HEK293 (cell line): ENCODE results near the gene MAGI2.

Experiments
- CTCF ChIA-PET: fragments of 350-600 bp; formaldehyde crosslinking; extraction: SDS; loops from one replicate; lab custom pipeline; 2021; ENCODE audit warnings: antibody characterized with exemption; lab: Yijun Ruan, JAX
- POLR2A ChIA-PET: fragments of 300-600 bp; formaldehyde crosslinking; extraction: SDS; loops from one replicate; lab custom pipeline; 2020; ENCODE audit warnings: antibody characterized with exemption, inconsistent platforms; lab: Yijun Ruan, JAX
- H3K27ac ChIP-seq: fragments of 200-500 bp; sonication (Bioruptor generic); 2 replicates; pipeline ENCODE4 v1.5.1; 2014; ENCODE audit warnings: low read depth, low read length, control low read depth, inconsistent platforms; ENCODE audit errors: extremely low read depth
- H3K36me3 ChIP-seq, 2 experiments: fragments of 200-500 bp in 1 of 2; sonication (Bioruptor generic) in 1 of 2; 1 replicate in 1 of 2; 2 replicates in 1 of 2; pipeline ENCODE4 v1.5.1; 2014 to 2017; ENCODE audit warnings: inconsistent platforms in 2 of 2, low read length in 2 of 2; ENCODE audit not compliant: control insufficient read depth in 2 of 2, insufficient read depth in 1 of 2
- H3K4me1 ChIP-seq: fragments of 200-500 bp; sonication (Bioruptor generic); 2 replicates; pipeline ENCODE4 v1.5.1; 2014; ENCODE audit warnings: mild to moderate bottlenecking, low read length, inconsistent platforms; ENCODE audit not compliant: control insufficient read depth, insufficient read depth
- H3K4me3 ChIP-seq: 2 replicates; pipeline ENCODE4 v1.5.1; 2011; ENCODE audit warnings: low read depth, mild to moderate bottlenecking, control low read depth, low read length, moderate library complexity
- H3K9me3 ChIP-seq: fragments of 200-500 bp; sonication (Bioruptor generic); 2 replicates; pipeline ENCODE4 v1.5.1; 2014; ENCODE audit warnings: low read depth, low read length, inconsistent platforms; ENCODE audit not compliant: control insufficient read depth, insufficient read depth
- OSR2 ChIP-seq: fragments of 450-650 bp; formaldehyde crosslinking; IDR thresholded peaks from 2 replicates; pipeline ENCODE4 v1.5.1; 2016; ENCODE audit warnings: missing biosample characterization, missing genetic modification characterization
- ZBTB48 ChIP-seq: fragments of 450-650 bp; formaldehyde crosslinking; IDR thresholded peaks from 2 replicates; pipeline ENCODE4 v1.5.1; 2016; ENCODE audit warnings: missing biosample characterization, missing genetic modification characterization
- ZNF10 ChIP-seq: fragments of 450-650 bp; formaldehyde crosslinking; IDR thresholded peaks from 2 replicates; pipeline ENCODE4 v1.5.1; 2017; ENCODE audit warnings: missing biosample characterization, missing genetic modification characterization
- ZNF114 ChIP-seq: fragments of 450-650 bp; formaldehyde crosslinking; IDR thresholded peaks from 2 replicates; pipeline ENCODE4 v1.5.0; 2017; ENCODE audit warnings: missing biosample characterization, missing genetic modification characterization
- ZNF184 ChIP-seq: fragments of 450-650 bp; IDR thresholded peaks from 2 replicates; pipeline ENCODE4 v1.5.1; 2018; ENCODE audit warnings: missing biosample characterization, mild to moderate bottlenecking, missing genetic modification characterization
- ZNF416 ChIP-seq: fragments of 450-650 bp; formaldehyde crosslinking; IDR thresholded peaks from 2 replicates; pipeline ENCODE4 v1.5.1; 2016; ENCODE audit warnings: missing biosample characterization, missing genetic modification characterization
- ZNF529 ChIP-seq: fragments of 450-650 bp; formaldehyde crosslinking; IDR thresholded peaks from 2 replicates; pipeline ENCODE4 v1.5.1; 2017; ENCODE audit warnings: missing genetic modification characterization, missing biosample characterization; ENCODE audit not compliant: insufficient replicate concordance
- ZNF624 ChIP-seq: fragments of 450-650 bp; formaldehyde crosslinking; IDR thresholded peaks from 2 replicates; pipeline ENCODE4 v1.5.1; 2017; ENCODE audit warnings: missing biosample characterization, missing genetic modification characterization
- ZNF626 ChIP-seq: fragments of 450-650 bp; sonication (Bioruptor Pico); formaldehyde crosslinking; IDR thresholded peaks from 2 replicates; pipeline ENCODE4 v1.5.1; 2018; ENCODE audit warnings: missing biosample characterization, missing genetic modification characterization, inconsistent platforms
- TF ChIP-seq, protein P1 (sequence below): fragments of 450-650 bp; formaldehyde crosslinking; IDR thresholded peaks from 2 replicates; pipeline ENCODE4; 2016; ENCODE audit warnings: missing biosample characterization, missing genetic modification characterization
- TF ChIP-seq, protein P2 (sequence below): fragments of 450-650 bp; formaldehyde crosslinking; conservative IDR thresholded peaks from 2 replicates; pipeline ENCODE4 v1.5.1; 2016; ENCODE audit warnings: low read depth, missing biosample characterization, missing genetic modification characterization
- TF ChIP-seq, protein P3 (sequence below): fragments of 450-650 bp; formaldehyde crosslinking; IDR thresholded peaks from 2 replicates; pipeline ENCODE4 v1.5.1; 2016; ENCODE audit warnings: missing biosample characterization, missing genetic modification characterization
- TF ChIP-seq, protein P4 (sequence below): fragments of 450-650 bp; formaldehyde crosslinking; IDR thresholded peaks from 2 replicates; pipeline ENCODE4 v1.5.1; 2016; ENCODE audit warnings: missing biosample characterization, missing genetic modification characterization, low read depth
- TF ChIP-seq, protein P5 (sequence below): fragments of 450-650 bp; formaldehyde crosslinking; IDR thresholded peaks from 2 replicates; pipeline ENCODE4 v1.5.1; 2016; ENCODE audit warnings: missing biosample characterization, missing genetic modification characterization
- TF ChIP-seq, protein P6 (sequence below): fragments of 450-650 bp; formaldehyde crosslinking; IDR thresholded peaks from 2 replicates; pipeline ENCODE4 v1.5.1; 2016; ENCODE audit warnings: missing biosample characterization, missing genetic modification characterization
- TF ChIP-seq, protein P7 (sequence below): fragments of 450-650 bp; formaldehyde crosslinking; IDR thresholded peaks from 2 replicates; pipeline ENCODE4 v1.5.1; 2016; ENCODE audit warnings: missing biosample characterization, missing genetic modification characterization

Gene MAGI2

DNA sequence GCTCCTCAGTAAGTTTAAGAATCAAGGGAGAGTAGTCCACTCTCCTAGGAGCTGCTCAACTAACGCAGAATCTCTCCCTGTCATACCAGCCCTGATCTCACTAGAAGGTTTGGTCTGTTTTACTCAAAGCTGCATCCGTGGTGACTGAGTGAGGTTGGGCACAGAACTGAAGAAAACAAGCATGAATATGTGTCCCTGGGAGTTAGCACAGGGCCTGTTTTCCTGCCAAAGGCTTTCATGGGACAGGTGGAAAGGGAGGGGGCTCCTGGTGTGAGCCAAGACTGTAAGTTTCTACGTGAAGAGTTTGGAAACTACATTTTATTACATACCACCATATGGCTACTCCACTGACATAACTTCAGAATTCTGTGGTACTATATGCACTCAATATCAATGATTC is 705.9 kb downstream of the MAGI2 start:
- H3K36me3 ChIP-seq = no peaks in the 10 kb centered on the region
- no peak for TF ChIP-seq ZNF10 (tag by site-specific recombination)
- TF ChIP-seq, protein P1, sequence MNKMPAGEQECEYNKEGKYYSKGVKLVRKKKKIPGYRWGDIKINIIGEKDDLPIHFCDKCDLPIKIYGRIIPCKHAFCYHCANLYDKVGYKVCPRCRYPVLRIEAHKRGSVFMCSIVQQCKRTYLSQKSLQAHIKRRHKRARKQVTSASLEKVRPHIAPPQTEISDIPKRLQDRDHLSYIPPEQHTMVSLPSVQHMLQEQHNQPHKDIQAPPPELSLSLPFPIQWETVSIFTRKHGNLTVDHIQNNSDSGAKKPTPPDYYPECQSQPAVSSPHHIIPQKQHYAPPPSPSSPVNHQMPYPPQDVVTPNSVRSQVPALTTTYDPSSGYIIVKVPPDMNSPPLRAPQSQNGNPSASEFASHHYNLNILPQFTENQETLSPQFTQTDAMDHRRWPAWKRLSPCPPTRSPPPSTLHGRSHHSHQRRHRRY = no peak
- no peak for TF ChIP-seq ZNF114 (tag by site-specific recombination)
- TF ChIP-seq, protein P2, sequence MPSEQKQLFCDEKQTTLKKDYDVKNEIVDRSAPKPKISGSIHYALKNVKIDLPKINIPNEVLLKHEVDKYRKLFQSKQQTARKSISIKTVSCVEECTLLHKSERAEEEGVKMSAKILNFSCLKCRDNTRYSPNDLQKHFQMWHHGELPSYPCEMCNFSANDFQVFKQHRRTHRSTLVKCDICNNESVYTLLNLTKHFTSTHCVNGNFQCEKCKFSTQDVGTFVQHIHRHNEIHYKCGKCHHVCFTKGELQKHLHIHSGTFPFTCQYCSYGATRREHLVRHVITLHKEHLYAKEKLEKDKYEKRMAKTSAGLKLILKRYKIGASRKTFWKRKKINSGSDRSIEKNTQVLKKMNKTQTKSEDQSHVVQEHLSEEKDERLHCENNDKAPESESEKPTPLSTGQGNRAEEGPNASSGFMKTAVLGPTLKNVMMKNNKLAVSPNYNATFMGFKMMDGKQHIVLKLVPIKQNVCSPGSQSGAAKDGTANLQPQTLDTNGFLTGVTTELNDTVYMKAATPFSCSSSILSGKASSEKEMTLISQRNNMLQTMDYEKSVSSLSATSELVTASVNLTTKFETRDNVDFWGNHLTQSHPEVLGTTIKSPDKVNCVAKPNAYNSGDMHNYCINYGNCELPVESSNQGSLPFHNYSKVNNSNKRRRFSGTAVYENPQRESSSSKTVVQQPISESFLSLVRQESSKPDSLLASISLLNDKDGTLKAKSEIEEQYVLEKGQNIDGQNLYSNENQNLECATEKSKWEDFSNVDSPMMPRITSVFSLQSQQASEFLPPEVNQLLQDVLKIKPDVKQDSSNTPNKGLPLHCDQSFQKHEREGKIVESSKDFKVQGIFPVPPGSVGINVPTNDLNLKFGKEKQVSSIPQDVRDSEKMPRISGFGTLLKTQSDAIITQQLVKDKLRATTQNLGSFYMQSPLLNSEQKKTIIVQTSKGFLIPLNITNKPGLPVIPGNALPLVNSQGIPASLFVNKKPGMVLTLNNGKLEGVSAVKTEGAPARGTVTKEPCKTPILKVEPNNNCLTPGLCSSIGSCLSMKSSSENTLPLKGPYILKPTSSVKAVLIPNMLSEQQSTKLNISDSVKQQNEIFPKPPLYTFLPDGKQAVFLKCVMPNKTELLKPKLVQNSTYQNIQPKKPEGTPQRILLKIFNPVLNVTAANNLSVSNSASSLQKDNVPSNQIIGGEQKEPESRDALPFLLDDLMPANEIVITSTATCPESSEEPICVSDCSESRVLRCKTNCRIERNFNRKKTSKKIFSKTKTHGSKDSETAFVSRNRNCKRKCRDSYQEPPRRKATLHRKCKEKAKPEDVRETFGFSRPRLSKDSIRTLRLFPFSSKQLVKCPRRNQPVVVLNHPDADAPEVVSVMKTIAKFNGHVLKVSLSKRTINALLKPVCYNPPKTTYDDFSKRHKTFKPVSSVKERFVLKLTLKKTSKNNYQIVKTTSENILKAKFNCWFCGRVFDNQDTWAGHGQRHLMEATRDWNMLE (tag by site-specific recombination) = no peak
- TF ChIP-seq, protein P3, sequence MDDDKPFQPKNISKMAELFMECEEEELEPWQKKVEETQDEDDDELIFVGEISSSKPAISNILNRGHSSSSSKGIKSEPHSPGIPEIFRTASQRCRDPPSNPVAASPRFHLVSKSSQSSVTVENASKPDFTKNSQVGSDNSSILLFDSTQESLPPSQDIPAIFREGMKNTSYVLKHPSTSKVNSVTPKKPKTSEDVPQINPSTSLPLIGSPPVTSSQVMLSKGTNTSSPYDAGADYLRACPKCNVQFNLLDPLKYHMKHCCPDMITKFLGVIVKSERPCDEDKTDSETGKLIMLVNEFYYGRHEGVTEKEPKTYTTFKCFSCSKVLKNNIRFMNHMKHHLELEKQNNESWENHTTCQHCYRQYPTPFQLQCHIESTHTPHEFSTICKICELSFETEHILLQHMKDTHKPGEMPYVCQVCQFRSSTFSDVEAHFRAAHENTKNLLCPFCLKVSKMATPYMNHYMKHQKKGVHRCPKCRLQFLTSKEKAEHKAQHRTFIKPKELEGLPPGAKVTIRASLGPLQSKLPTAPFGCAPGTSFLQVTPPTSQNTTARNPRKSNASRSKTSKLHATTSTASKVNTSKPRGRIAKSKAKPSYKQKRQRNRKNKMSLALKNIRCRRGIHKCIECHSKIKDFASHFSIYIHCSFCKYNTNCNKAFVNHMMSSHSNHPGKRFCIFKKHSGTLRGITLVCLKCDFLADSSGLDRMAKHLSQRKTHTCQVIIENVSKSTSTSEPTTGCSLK = no peak
- TF ChIP-seq, all 188 proteins: peak for 0
- ChIA-PET POLR2A (no interaction called here), CTCF (no interaction called here)
- Histone ChIP-seq H3K27ac (no peak overlapping the region), H3K9me3 (no peaks in the 10 kb centered on the region), H3K4me1 (no peaks in the 10 kb centered on the region), H3K4me3 (no peak overlapping the region)

DNA sequence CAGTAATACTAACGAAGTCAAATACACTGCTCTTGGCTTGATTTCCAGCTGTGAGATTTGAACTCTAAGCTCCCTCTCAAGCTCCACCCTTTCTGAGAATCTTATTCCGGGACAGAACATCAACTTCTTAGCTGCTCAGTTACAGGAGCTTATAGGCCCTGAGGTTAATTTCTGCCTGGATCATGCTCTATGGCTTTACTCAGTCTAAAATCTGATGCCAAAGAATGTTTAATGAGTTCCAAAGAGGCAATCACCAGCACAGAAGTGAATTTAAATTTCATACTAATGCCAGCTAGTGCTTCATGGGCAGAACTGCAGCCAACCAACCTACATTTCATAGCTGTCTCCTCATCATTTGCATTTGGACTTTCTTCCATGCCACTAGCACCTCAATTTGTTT is 707.2 kb downstream of the MAGI2 start:
- no peak for TF ChIP-seq ZNF624 (tag by site-specific recombination)
- TF ChIP-seq OSR2 = no peak
- TF ChIP-seq, protein P4, sequence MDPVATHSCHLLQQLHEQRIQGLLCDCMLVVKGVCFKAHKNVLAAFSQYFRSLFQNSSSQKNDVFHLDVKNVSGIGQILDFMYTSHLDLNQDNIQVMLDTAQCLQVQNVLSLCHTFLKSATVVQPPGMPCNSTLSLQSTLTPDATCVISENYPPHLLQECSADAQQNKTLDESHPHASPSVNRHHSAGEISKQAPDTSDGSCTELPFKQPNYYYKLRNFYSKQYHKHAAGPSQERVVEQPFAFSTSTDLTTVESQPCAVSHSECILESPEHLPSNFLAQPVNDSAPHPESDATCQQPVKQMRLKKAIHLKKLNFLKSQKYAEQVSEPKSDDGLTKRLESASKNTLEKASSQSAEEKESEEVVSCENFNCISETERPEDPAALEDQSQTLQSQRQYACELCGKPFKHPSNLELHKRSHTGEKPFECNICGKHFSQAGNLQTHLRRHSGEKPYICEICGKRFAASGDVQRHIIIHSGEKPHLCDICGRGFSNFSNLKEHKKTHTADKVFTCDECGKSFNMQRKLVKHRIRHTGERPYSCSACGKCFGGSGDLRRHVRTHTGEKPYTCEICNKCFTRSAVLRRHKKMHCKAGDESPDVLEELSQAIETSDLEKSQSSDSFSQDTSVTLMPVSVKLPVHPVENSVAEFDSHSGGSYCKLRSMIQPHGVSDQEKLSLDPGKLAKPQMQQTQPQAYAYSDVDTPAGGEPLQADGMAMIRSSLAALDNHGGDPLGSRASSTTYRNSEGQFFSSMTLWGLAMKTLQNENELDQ (tag by site-specific recombination) = no peak
- TF ChIP-seq, protein P5, sequence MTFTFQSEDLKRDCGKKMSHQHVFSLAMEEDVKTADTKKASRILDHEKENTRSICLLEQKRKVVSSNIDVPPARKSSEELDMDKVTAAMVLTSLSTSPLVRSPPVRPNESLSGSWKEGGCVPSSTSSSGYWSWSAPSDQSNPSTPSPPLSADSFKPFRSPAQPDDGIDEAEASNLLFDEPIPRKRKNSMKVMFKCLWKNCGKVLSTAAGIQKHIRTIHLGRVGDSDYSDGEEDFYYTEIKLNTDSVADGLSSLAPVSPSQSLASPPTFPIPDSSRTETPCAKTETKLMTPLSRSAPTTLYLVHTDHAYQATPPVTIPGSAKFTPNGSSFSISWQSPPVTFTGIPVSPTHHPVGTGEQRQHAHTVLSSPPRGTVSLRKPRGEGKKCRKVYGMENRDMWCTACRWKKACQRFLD (tag by site-specific recombination) = no peak
- TF ChIP-seq ZNF529 (tag by site-specific recombination) = no peak
- TF ChIP-seq, protein P6, sequence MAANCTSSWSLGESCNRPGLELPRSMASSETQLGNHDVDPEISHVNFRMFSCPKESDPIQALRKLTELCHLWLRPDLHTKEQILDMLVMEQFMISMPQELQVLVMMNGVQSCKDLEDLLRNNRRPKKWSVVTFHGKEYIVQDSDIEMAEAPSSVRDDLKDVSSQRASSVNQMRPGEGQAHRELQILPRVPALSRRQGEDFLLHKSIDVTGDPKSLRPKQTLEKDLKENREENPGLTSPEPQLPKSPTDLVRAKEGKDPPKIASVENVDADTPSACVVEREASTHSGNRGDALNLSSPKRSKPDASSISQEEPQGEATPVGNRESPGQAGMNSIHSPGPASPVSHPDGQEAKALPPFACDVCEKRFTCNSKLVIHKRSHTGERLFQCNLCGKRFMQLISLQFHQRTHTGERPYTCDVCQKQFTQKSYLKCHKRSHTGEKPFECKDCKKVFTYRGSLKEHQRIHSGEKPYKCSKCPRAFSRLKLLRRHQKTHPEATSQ (tag by site-specific recombination) = no peak
- no peak for TF ChIP-seq ZBTB48
- TF ChIP-seq ZNF626 (tag by site-specific recombination) = no peak
- TF ChIP-seq ZNF184 (tag by site-specific recombination) = no peak
- TF ChIP-seq ZNF416 (tag by site-specific recombination) = no peak
- TF ChIP-seq, protein P7, sequence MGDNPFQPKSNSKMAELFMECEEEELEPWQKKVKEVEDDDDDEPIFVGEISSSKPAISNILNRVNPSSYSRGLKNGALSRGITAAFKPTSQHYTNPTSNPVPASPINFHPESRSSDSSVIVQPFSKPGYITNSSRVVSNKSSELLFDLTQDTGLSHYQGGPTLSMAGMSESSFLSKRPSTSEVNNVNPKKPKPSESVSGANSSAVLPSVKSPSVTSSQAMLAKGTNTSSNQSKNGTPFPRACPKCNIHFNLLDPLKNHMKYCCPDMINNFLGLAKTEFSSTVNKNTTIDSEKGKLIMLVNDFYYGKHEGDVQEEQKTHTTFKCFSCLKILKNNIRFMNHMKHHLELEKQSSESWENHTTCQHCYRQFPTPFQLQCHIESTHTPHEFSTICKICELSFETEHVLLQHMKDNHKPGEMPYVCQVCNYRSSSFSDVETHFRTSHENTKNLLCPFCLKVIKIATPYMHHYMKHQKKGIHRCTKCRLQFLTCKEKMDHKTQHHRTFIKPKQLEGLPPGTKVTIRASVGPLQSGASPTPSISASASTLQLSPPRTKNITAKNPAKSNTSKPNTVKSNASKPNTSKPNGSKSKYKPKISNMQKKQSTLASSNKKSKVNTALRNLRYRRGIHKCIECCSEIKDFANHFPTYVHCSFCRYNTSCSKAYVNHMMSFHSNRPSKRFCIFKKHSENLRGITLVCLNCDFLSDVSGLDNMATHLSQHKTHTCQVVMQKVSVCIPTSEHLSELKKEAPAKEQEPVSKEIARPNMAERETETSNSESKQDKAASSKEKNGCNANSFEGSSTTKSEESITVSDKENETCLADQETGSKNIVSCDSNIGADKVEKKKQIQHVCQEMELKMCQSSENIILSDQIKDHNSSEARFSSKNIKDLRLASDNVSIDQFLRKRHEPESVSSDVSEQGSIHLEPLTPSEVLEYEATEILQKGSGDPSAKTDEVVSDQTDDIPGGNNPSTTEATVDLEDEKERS (tag by site-specific recombination) = no peak
- Histone ChIP-seq H3K36me3 (no peaks in the 10 kb centered on the region), H3K4me1 (no peaks in the 10 kb centered on the region), H3K9me3 (no peaks in the 10 kb centered on the region), H3K27ac (no peak overlapping the region), H3K4me3 (no peak overlapping the region)
- ChIA-PET POLR2A (no interaction called here), CTCF (interaction anchor here (1.2 kb wide), 1 partner anchor 18 kb away, joined by 4 read pairs; no protein-coding TSS in a partner anchor)
